ENCODE measurements around the gene NUMBL.

DNA sequence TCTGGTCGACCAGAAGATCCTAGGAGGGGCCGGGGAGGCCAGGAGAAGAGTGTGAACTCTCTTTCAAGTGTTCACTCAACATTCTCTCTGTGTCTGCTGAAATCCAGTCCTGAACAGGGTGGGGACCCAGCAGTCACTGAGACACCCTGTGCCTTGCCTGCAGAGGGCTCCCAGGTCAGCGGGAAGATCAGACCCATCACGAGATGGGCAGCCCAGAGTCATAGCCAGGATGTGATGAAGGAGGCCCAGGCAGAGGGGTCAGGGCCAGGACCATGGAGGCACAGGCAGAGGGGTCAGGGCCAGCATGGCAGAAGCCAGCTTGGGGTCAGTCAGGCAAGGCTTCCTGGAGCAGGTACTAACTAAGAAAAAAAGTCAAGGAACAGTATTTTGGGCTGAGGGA is 9.4 kb downstream of the NUMBL start:
- TF ChIP-seq HOXA3 (CRISPR knock-in tag; IDR thresholded peaks at IDR 0.05): no peak
- TF ChIP-seq, protein P1, sequence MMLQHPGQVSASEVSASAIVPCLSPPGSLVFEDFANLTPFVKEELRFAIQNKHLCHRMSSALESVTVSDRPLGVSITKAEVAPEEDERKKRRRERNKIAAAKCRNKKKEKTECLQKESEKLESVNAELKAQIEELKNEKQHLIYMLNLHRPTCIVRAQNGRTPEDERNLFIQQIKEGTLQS (CRISPR knock-in tag; IDR thresholded peaks at IDR 0.05): no peak
- TF ChIP-seq MXD3 (CRISPR knock-in tag; IDR thresholded peaks at IDR 0.05): no peak

Measured in HepG2 (cell line).